HG03103 (cell line): ENCODE data around the gene RPS6KA4.

Experiments
- ATAC-seq: cut with Tn5 transposase; IDR thresholded peaks from one replicate; pipeline ENCODE4 v1.9.1; 2021; ENCODE audit warnings: low read depth; ENCODE audit not compliant: unreplicated experiment

The RPS6KA4 gene

GRCh38 chr11:64384028-64384737 lies 25.2 kb downstream of the RPS6KA4 start:
- ATAC-seq: no peak

GRCh38 chr11:64384981-64385944 lies 26.3 kb downstream of the RPS6KA4 start:
- ATAC-seq: no peak

GRCh38 chr11:64385945-64386704 lies 27.2 kb downstream of the RPS6KA4 start:
- no peak for ATAC-seq

GRCh38 chr11:64387916-64388315 lies 29.0 kb downstream of the RPS6KA4 start:
- no peak for ATAC-seq

GRCh38 chr11:64388894-64389293 lies 29.9 kb downstream of the RPS6KA4 start:
- no peak for ATAC-seq

GRCh38 chr11:64389851-64390250 lies 30.9 kb downstream of the RPS6KA4 start:
- ATAC-seq: no peak

GRCh38 chr11:64390558-64390957 lies 31.6 kb downstream of the RPS6KA4 start:
- ATAC-seq: no peak

GRCh38 chr11:64391839-64392238 lies 32.9 kb downstream of the RPS6KA4 start:
- ATAC-seq: no peak

GRCh38 chr11:64395545-64396078 lies 36.6 kb downstream of the RPS6KA4 start:
- no peak for ATAC-seq

- ATAC-seq: no peak
Observed at GRCh38 chr11:64396079-64396591, 37.2 kb downstream of the RPS6KA4 start.

- ATAC-seq: no peak
Observed at GRCh38 chr11:64400102-64400501, 41.1 kb downstream of the RPS6KA4 start.

- ATAC-seq: no peak
Observed at GRCh38 chr11:64400667-64401066, 41.7 kb downstream of the RPS6KA4 start.

GRCh38 chr11:64401775-64402174 lies 42.8 kb downstream of the RPS6KA4 start:
- no peak for ATAC-seq

- no peak for ATAC-seq
Observed at GRCh38 chr11:64403106-64403505, 44.1 kb downstream of the RPS6KA4 start.

- ATAC-seq: no peak
Observed at GRCh38 chr11:64406221-64406946, 47.4 kb downstream of the RPS6KA4 start.

GRCh38 chr11:64407221-64407620 lies 48.3 kb downstream of the RPS6KA4 start:
- no peak for ATAC-seq

GRCh38 chr11:64407630-64408029 lies 48.7 kb downstream of the RPS6KA4 start:
- ATAC-seq: no peak

- ATAC-seq: no peak
Observed at GRCh38 chr11:64409278-64409677, 50.3 kb downstream of the RPS6KA4 start.

- no peak for ATAC-seq
Observed at GRCh38 chr11:64409707-64410403, 50.9 kb downstream of the RPS6KA4 start.
